Kidney (tissue), 14 donors: ENCODE data around the gene NKRF. TPM values are rescaled to one million over a fixed set of nuclear protein-coding genes. Genes with fewer than 3 reads are reported as not detected.

Source experiments
- DNase-seq, 5 donors: peaks; one replicate each; pipeline ENCODE4 v3.0.0-alpha.2; 2013 to 2020
- FAIRE-seq: peaks from 2 replicates; lab custom pipeline; 2012; peaks lifted over from hg19 to GRCh38; lab: Jason Lieb, UNC
- H3K27ac ChIP-seq, 2 donors: one replicate each; pipeline ENCODE4 v1.7.0; 2013; ENCODE audit warnings: low read depth in 2 of 2, low read length in 2 of 2, inconsistent platforms in 1 of 2
- H3K27me3 ChIP-seq: one replicate; pipeline ENCODE4 v1.7.1; 2013; ENCODE audit warnings: low read length, inconsistent platforms; ENCODE audit not compliant: control insufficient read depth, insufficient read depth
- H3K36me3 ChIP-seq, 3 donors: one replicate each; pipeline versions ENCODE4 v1.7.0 to v1.7.1; 2013; ENCODE audit warnings: low read length in 3 of 3, control low read depth in 1 of 3, inconsistent platforms in 1 of 3; ENCODE audit not compliant: insufficient read depth in 3 of 3, control insufficient read depth in 2 of 3
- H3K4me1 ChIP-seq, 3 donors: one replicate each; pipeline versions ENCODE4 v1.7.0 to v1.7.1; 2013; ENCODE audit warnings: low read length in 3 of 3, inconsistent platforms in 1 of 3, low read depth in 1 of 3; ENCODE audit not compliant: control insufficient read depth in 2 of 3, insufficient read depth in 2 of 3
- H3K4me3 ChIP-seq, 3 donors: one replicate each; pipeline versions ENCODE4 v1.7.0 to v1.8.1; 2013; ENCODE audit warnings: low read length in 3 of 3, control low read depth in 1 of 3, inconsistent platforms in 1 of 3
- H3K9ac ChIP-seq, 3 donors: one replicate each; pipeline versions ENCODE4 v1.7.0 to v1.7.1; 2013; ENCODE audit warnings: low read length in 3 of 3, control low read depth in 1 of 3, inconsistent platforms in 1 of 3
- H3K9me3 ChIP-seq, 3 donors: one replicate each; pipeline versions ENCODE4 v1.7.0 to v1.7.1; 2013; ENCODE audit warnings: low read length in 3 of 3, control low read depth in 1 of 3, inconsistent platforms in 1 of 3; ENCODE audit not compliant: control insufficient read depth in 2 of 3, insufficient read depth in 1 of 3
- CTCF ChIP-seq: IDR thresholded peaks from 3 replicates; pipeline ENCODE4 v1.5.1; 2012; ENCODE audit warnings: mild to moderate bottlenecking, moderate library complexity, borderline replicate concordance; ENCODE audit not compliant: insufficient read depth; ENCODE audit errors: extremely low read depth
- intact Hi-C: fragments of 100-400 bp; cut with DNase I; formaldehyde crosslinking; loops from one replicate; pipeline ENCODE4 v1.11.1; 2022
- polyA plus RNA-seq: library from polyadenylated mRNA; stranded (reverse); fragments of 350-450 nt; fragmentation: Illumina TruSeq; extraction: RNeasy Lipid Tissue Mini Kit (QIAGEN cat#74804); gene quantifications from one replicate; pipeline ENCODE4 v1.2.3, GENCODE V29; 2014; ENCODE audit warnings: low read depth, low replicate concordance; ENCODE audit not compliant: insufficient read depth
- total RNA-seq: library from RNA; stranded (reverse); fragmentation: NEBNext Ultra II Directional; extraction: Animal tissue kit (Norgen Biotek cat#: 25700); gene quantifications from one replicate; pipeline ENCODE4 v1.2.1, GENCODE V29; 2021
- donor health status: control.
- donor health status: control.
- donor health status: control.
- donor health status: control.
- donor health status: control.
- donor health status: DM: yes; HTN: yes; CAD: no.
- donor health status: Normal renal cell carcinoma (clear cell type).

Gene NKRF
- total and polyA plus RNA-seq, 2 donors from 2014 or later = 5.7 to 9.0 TPM

GRCh38 chrX:119617517-119618164 lies 11.4 kb upstream of the NKRF start:
- DNase-seq (peak in 3 of 5 donors; percentile 46 to 72 (median 64)), FAIRE-seq (peak; percentile 66)
- peak overlapping the region in 1 of 3 donors; percentile 24 for H3K9ac ChIP-seq
- H3K4me1 ChIP-seq = peaks cover 0 to 9% (median 0%) of the 10 kb centered on the region in 3 donors
- no peaks in the 10 kb centered on the region for H3K36me3 ChIP-seq
- TF ChIP-seq CTCF = no peak
- no peaks in the 10 kb centered on the region for H3K9me3 ChIP-seq
- H3K27ac ChIP-seq = peak overlapping the region; percentile 38 to 48
- H3K27me3 ChIP-seq = no peaks in the 10 kb centered on the region
- peak overlapping the region in 1 of 3 donors; percentile 20 for H3K4me3 ChIP-seq
- intact Hi-C loops = no loop called here

GRCh38 chrX:119614776-119615175 lies 8.6 kb upstream of the NKRF start:
- peaks cover 0 to 3% (median 0%) of the 10 kb centered on the region in 3 donors for H3K4me1 ChIP-seq
- intact Hi-C loops = no loop called here
- H3K9ac ChIP-seq = no peak overlapping the region
- no peak for TF ChIP-seq CTCF
- DNase-seq (no peak), FAIRE-seq (no peak)
- H3K4me3 ChIP-seq = no peak overlapping the region
- no peak overlapping the region for H3K27ac ChIP-seq
- H3K27me3 ChIP-seq = no peaks in the 10 kb centered on the region
- H3K36me3 ChIP-seq = no peaks in the 10 kb centered on the region
- no peaks in the 10 kb centered on the region for H3K9me3 ChIP-seq

GRCh38 chrX:119607018-119607389 lies 780 bp upstream of the NKRF start:
- TF ChIP-seq CTCF = no peak
- Histone ChIP-seq H3K36me3 (no peaks in the 10 kb centered on the region), H3K9ac (peak overlapping the region; percentile 77 to 87 (median 77)), H3K4me1 (peaks cover 0 to 2% (median 0%) of the 10 kb centered on the region in 3 donors), H3K27ac (peak overlapping the region; percentile 95 to 98), H3K27me3 (no peaks in the 10 kb centered on the region), H3K4me3 (peak overlapping the region; percentile 74 to 91 (median 90)), H3K9me3 (no peaks in the 10 kb centered on the region)
- intact Hi-C loops = no loop called here
- FAIRE-seq (no peak), DNase-seq (no peak)
